IPS-NIHi7 (cell line): ENCODE results near the gene PPP1R9B.

Source experiments
- DNase-seq: peaks from one replicate; pipeline ENCODE4 v3.0.0; 2012; ENCODE audit warnings: mixed read lengths; ENCODE audit errors: extremely low spot score

PPP1R9B gene

GRCh38 chr17:50141745-50142110 is 8.7 kb downstream of the PPP1R9B start:
- no peak for DNase-seq

DNA sequence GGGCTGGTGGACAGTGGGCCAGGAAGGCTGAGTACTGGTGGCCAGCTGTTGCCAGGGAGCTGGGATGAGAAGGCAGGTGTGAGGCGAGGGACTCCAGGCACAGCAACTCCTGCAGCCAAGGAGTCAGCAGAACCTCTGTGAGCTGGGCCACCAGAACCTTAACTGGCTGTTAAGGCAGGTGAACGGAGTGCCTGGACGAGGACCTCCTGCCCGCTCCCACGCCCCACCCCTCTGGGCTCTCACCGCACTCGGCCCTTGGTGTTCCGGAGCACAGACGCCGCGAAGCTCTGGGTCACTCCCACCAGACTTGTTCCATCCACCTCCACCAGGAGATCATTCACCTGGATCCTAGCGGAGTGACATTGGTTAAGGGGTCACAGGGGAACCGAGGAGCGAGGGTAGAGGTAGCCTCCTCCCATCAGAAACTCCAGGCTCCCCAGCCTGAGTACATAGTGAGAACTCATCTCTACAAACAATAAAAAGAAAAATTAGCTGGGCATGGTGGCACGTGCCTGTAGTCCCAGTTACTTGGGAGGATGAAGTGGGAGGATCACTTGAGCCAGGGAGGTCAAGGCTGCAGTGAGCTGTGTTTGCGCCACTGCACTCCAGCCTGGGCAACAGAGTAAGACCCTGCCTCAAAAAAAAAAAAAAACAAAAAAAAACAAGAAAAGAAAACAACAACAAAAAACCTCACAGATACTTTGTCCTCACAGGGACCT is 9.3 kb downstream of the PPP1R9B start:
- DNase-seq = no peak

GRCh38 chr17:50139950-50140885 is 10.3 kb downstream of the PPP1R9B start:
- peak; percentile 93 for DNase-seq

DNA sequence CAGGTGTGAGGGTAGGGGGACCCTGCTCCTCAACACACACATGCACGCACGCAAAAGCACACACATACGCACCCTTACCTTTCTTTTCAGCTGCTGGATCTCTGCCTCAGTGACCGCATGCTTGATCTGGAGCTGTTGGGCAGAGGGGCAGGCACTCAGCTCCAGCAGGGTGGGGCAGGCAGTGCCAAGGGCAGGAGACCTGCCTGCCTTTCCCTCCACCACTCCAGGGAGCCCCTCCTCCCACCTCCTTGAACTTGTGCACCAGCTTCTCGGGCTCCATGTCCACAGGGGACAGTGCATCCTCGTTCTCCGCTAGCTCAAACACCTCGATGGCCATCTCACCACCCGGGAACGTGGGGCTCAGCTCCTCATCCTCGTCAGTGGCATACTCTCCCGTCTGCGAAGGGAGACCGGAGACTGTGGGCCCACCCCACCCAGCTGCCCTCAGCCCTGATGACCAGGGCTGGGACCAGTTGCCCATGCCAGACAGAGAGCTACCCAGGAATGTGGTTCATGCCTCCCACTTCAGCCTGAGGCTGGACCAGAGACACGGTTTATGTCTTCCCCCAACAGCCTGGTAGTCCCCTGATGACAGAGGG is 11.2 kb downstream of the PPP1R9B start:
- no peak for DNase-seq

GRCh38 chr17:50137042-50137441 is 13.4 kb downstream of the PPP1R9B start:
- no peak for DNase-seq

DNA sequence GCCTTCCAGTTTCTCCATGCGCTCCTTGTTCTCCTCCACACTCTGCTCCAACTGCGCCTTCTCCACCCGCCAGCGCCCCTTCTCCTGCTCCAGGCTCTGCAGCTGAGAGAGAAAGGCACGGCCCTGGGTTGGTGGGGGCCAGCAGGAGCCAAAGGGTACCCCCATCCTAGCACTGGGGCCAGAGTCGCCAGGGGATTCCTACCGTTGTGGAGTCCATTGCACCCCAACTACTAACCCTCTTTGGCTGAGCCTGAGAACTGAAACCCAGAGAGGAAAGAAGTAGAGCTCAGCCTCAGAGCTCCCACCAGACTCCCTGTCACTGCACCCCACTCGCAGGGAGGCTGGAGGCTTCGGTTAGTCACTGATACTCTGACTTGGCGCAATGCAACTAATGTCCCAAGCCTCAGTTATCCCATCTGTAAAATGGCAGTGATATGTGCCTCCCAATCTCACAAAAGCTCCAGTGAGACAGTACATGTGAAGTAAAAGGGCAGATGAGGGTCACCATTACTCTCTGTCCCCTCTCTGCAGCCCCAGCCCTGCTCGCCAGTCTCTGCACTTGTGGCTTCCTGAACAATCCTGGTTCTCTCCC is 14.3 kb downstream of the PPP1R9B start:
- no peak for DNase-seq

DNA sequence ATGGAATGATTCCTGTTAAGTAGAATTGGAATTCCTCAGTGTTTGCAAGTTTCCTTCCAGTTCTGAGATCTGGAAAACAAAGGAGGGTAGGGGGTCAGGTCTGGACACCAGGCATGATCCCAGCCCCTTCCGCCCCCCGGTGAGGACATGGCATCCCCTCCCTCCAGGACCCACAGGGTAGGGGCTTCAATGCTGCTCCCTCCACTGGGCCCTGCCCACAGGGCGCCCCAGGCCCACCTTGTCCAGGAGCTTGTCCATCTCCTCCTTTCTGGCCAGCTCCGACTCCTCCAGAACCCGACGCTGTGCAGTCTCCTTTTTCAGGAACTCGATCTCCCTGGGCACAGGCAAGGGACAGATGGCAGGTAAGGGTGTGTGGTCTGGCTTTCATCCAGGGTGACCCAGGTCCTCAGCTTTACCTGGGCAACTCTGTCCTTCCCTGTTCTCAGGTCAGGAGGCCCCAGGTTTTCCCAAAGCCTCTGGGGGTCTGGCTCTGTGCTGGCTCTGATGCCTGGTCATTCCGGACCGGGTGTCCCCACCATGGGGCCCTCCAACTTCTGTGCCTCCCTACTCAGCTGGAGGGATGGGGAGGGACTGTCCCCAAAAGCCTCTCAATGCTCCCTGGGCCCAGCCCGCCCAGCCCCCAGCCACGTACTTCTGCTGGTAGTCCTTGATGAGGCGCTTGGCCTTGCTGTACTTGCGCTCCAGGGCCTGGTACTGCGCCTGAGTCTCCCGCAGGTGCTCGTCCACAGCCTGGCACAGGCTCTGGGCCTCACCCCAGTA is 15.0 kb downstream of the PPP1R9B start:
- DNase-seq = no peak

GRCh38 chr17:50134206-50135110 is 16.0 kb downstream of the PPP1R9B start:
- DNase-seq = no peak

DNA sequence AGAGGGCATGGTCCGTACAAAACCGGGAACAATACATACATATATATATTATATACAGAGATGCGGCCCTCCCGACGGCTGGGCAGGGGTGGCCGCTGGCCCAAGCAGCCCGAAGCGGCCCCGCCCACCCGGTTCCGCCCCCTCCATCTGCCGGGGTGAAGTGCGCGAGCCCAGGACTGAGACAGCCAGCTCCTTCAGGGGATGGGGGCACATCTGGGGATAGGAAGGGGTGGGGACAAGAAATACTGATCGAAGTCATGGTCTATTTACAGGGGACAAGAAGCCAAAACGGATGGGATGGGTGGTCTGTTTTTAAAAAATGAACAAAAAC is 16.7 kb downstream of the PPP1R9B start:
- DNase-seq = no peak

GRCh38 chr17:50133028-50133768 is 17.3 kb downstream of the PPP1R9B start:
- DNase-seq = peak; percentile 67

DNA sequence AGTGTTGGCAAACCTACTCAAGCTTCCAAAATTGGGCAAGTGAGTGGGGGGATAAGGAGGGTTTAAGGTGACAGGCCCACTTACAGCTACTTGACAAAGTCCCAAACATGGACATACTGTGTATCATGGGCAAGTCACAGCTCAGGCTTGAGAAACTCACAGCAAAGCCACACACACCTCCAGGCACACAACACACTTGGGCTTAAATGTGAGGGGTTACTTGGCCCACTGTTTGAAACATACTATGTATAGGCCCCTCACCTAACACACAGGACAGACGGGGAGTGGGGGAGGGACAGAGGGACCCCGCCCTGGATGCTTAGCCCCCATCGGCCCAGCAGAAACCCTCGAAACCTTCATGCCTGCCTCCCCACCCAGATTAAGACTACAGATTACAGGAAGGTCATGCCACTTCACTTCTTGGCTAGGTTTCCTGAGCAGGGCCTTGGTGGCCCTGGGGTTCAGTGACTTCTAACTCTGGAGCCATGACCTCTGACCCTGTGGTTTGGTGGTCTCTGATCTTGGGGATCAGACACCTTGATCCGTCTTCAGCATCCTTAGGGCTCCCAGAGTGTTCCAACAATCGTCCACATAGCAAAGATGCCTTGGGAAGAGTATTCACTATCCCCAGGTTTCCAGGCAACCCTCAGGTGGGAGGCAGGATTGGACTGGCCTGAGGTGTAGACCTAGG is 18.2 kb downstream of the PPP1R9B start:
- DNase-seq = no peak

- peak; percentile 53 for DNase-seq
These were observed 19.7 kb downstream of the PPP1R9B start for GRCh38 chr17:50130559-50131305.

GRCh38 chr17:50129728-50130558 is 20.5 kb downstream of the PPP1R9B start, which contains the start of gene SAMD14:
SAMD14 (minus strand) TSS chr17:50130160; CDS start chr17:50124959, 5,201 bp downstream.
- DNase-seq = no peak

DNA sequence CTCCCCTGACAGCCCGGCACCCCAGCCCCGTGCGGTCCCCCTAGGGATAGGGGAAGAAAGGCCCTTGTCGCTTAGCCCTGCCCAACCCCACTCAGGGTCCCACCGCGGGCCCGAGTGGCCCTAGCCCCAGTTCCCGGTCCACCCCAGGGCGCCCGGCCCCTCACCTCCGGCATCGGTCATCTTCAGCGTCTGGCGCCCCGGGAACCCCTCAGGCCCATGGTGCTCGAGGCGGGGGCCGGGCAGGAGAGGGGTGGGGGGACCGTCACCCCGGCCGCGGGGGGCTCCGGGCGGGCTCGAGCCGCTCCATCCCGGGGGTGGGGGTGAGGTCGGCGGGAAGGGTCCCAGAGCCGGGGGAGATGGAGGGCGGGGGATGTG is 21.1 kb downstream of the PPP1R9B start:
- DNase-seq = no peak

DNA sequence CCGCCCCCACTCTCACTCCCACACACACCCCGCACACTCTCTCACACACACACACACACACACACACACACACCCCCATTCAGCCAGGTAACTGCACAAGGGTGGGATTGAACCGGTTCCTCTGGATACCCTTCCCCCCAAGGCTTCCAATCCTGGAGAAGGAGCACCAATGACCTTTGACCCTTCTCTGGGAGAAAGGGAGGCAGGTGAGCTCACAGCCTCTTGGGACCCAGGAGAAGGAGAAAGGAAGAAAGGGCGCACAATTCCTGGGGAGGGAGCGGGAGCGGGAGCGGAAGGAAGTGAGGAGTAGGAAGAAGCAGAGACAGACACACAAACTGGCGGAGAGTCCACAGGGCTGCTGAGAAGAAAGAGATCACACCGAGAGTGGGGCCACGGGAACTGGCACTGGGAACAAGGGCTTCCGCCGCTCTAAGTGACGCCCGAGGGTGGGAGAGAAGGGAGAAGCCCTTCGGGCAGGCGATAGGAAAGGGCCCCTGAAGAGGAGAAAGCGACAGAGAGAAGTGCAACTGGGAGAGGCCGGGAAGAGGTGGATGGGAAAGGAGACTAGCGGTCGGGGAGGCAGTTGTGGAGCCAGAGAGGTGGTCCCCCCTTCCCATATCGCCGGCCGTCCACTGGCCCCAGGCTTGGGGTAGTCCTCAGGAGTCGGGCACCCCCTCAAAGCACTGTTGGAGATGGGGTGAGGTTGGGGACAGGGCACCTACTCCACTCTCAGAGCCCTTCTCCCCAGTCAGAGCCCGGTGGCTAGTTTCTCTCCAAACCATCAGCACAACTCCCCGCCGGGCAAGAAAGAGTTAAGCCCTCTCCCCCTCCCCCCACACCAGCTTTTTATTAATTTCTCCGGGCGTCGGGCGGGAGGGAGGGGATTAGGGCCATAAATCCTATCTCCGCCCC is 21.8 kb downstream of the PPP1R9B start:
- DNase-seq = peak; percentile 63

GRCh38 chr17:50127697-50128361 is 22.6 kb downstream of the PPP1R9B start:
- DNase-seq = no peak
